GM12891 (cell line): ENCODE measurements around the gene FOXN3.

Source experiments
- POLR2A ChIP-seq: IDR thresholded peaks from 2 replicates; pipeline ENCODE4 v1.6.1; 2011; ENCODE audit warnings: low read depth, low read length, control low read depth
- POLR2AphosphoS5 ChIP-seq: IDR thresholded peaks from 2 replicates; pipeline ENCODE4 v1.6.1; 2011; ENCODE audit warnings: low read depth, low read length, control low read depth
- POU2F2 ChIP-seq: IDR thresholded peaks from 2 replicates; pipeline ENCODE4 v1.6.1; 2011; ENCODE audit warnings: low read depth, mild to moderate bottlenecking, control low read depth, low read length, moderate library complexity
- SPI1 ChIP-seq: IDR thresholded peaks from 2 replicates; pipeline ENCODE4 v1.6.1; 2011; ENCODE audit warnings: low read depth, low read length, control low read depth
- TAF1 ChIP-seq: IDR thresholded peaks from 2 replicates; pipeline ENCODE4 v1.6.1; 2011; ENCODE audit warnings: low read depth, low read length, control low read depth

GRCh38 chr14:89289477-89289876 is 127.6 kb downstream of the FOXN3 start:
- TF ChIP-seq POLR2A (no peak), POLR2AphosphoS5 (no peak), TAF1 (no peak), SPI1 (no peak), POU2F2 (no peak)
